Activated gamma-delta T cell treated with Interleukin-2 at 50 U/mL for 16 hours (primary cell): Measurements from ENCODE around the gene FBXO36.

Source experiments
- DNase-seq: peaks from one replicate; pipeline ENCODE4 v3.0.0-alpha.2; 2020

The FBXO36 gene

DNA sequence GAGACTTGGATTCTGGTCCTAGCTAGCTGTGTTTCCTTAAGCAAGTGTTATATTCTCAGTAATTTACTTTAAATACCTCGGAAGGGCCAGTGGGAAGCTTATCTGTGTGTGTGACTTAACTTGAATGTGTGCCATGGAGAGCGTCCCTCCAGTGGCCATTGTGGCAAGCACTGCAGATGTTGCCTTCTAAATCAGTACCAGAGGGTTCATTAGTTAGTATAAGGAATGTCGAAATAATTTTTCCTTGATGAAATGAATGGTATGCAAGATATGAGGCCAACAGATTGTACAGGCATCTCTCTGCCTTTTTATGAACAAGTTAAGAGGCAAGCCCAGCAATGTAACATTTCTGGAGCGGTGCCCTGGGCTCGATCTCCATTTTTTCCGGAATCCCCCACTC lies 52.0 kb downstream of the FBXO36 start:
- no peak for DNase-seq

- DNase-seq, result no peak
Observed at GRCh38 chr2:229980431-229981184, 58.3 kb downstream of the FBXO36 start.

DNA sequence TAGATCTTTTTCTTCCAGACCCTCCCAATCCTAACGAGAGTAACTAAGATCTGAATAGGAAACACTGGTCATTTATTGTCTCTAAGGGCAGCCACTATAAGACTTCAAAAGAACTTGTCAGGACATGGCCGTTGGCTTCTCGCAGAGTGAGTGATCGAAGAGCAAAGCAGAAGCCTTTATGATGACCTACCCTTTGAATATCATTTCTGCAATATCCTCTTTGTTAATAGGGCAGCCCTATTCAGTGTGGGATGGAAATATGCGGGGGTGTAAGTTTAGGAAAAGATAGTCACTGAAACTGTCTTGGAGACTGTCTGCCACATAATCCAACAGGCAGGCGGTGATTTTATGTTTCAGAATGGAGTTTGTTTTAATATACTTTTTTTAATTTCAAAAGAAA lies 70.9 kb downstream of the FBXO36 start:
- no peak for DNase-seq

DNA sequence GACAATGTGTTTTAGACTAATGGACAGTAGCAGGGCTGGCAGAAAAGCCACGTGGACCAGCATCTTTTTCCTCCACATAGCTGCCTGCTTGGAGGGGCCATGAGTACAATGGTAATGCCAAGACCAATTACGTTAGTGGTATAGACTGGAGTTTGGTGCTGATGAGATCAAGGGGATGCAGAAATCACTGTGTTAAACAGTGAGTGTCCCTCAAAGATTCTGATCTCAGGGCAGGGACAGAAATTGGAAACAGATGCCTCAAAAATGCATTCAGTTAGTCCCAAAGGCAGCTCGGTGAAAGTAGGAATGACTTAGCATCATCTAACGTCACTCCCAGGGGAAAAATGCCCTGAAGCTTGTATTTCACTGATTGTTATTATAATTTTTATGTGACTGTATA lies 74.0 kb downstream of the FBXO36 start:
- no peak for DNase-seq

DNA sequence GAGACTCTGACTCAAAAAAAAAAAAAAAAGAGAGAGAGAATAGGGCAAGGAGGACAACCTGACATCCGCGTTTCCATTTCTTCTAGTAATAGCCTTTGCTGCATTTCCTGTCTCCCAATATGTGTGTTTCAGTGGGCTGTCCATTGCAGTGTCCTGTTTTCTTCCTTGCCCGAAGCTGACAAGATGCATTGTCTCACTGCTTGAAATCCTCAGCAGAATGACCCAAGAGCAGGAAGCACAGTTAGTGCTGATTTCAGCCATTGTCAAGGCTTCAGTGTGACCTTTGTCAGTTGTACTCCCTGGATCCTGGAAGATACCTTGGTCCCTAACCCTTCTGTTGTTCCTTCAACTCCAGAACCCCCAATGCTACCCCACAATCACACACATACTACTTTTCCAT lies 75.3 kb downstream of the FBXO36 start:
- DNase-seq, result no peak

DNA sequence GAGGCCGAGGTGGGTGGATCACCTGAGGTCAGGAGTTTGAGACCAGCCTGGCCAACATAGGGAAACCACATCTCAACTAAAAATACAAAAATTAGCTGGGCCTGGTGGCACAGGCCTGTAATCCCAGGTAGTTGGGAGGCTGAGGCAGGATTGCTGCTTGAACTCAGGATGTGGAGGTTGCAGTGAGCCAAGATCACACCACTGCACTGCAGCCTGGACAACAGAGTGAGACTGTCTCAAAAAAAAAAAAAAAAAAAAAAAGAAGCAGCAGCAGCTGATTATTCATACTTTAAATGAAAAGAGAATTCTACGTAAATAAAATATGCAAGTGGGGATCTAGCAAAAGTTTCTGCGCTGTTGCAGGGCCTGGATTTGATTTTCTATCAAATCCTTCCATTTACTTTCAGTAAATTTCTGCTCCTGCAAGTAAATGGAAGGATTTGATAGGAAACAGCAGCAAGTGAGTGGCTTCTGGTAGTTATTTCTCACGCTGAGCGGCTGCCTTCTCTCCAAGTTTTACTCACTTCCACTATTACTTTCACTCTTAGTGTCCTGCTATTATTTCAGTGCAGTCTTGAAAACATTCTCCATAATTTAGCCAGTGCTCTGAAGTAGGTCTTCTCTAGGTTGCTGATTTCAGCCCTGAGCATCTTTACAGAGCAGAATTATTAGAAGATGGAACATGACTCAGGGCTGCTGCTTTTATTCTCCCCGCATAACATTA lies 78.0 kb downstream of the FBXO36 start:
- no peak for DNase-seq

GRCh38 chr2:230007931-230008707 lies 85.8 kb downstream of the FBXO36 start:
- peak; percentile 81 for DNase-seq

DNA sequence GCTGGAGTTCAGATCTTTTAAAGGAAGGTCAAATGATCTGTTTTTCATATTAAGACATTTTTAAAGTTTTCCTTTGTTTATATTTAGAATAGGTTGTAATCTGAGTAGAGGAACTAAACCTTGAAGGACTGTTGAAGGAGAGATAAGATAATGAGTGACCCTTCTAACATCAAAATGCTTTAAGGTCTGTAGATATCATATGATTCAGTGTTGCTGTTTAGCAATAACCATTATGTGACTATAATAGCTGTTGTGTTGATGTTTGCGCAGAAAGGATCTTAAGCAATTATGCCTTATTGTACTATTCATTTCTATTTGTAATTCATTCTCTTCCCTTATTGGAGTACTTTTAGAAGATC lies 86.4 kb downstream of the FBXO36 start:
- no peak for DNase-seq

DNA sequence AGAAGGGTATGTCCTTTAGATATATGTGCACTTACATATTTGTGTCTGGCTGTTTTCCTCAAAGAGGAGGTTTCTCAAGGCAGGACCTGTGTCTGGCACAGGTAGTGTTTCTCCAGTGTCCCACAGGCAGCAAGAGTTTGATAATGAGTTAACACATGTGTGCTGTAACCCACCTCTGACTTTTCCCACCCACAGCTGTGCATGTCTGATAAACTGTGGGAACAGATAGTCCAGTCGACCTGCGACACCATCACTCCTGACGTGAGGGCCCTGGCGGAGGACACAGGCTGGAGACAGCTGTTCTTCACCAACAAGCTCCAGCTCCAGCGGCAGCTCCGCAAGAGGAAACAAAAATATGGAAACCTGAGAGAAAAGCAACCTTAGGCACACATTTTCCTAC lies 88.2 kb downstream of the FBXO36 start:
- DNase-seq, result no peak

GRCh38 chr2:230011617-230012016 lies 89.3 kb downstream of the FBXO36 start:
- DNase-seq, result no peak

- DNase-seq, result no peak
Observed at GRCh38 chr2:230012267-230012884, 90.1 kb downstream of the FBXO36 start.

DNA sequence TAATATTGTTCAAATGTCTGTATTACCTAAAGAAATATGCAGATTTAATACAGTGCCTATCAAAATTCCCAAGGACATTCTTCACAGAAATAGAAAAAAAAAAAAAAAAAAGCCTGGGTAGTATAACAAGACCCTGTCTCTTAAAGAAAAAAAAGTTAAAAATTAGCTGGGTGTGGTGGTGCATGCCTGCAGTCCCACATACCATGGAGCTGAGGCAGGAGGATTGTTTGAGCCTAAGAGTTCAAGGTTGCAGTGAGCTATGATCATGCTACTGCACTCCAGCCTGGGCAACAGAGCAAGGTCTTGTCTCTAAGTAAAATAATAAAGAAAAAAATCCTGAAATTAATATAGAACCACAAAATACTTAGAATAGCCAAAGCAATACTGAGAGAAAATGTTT lies 94.5 kb downstream of the FBXO36 start:
- DNase-seq, result no peak

DNA sequence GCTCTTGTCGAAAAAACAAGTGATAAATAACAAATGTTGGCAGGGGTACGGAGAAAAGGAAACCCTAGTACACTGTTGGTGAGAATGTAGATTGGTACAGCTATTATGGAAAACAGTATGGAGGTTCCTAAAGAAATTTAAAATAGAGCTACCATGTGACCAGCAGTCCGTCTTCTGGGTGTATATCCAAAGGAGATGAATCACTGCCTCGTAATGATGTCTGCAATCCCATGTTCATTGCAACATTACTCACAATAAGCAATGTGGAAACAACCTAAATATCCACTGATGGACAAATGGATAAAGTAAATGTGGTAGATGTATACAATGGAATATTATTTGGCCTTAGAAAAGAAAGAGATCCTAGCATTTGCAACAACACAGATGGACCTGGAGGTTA lies 95.8 kb downstream of the FBXO36 start:
- DNase-seq, result no peak

DNA sequence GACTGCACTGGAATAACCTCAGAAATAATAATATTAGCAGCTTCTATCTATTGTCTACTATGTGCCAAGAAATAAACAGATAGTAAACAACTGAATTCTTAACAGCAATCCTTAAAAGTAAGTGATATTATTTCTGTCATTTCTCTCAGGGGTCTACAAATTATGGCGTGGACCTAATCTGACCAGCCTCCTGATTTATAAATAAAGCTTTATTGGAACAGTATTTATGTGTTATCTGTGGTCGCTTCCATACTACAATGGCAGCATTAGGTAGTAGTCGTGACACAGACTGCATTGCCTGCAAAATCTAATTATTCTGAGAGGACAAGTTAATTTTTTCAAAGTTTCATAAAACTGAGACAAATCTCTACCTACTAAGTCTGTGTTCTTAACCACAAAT lies 97.4 kb downstream of the FBXO36 start:
- DNase-seq, result no peak

DNA sequence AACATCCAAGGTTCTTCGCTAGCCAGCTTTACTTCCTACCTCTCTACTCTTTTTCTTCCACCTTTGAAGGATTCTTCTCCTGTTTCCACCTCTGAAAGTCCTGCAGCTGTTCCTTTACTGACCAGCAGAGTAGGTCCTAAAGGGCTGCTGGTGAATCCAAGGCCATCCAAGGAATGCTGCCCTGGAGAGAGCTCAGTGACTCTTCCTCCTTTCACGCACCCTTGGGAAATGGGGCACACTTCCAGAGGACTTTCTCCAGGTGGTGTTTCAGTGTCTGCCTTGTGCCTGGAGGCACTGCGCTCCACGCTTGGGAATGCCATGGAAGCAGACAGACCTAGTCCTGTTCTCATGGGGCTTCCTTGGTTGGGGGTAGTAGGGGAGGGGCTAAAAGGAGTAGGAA lies 101.0 kb downstream of the FBXO36 start:
- no peak for DNase-seq

GRCh38 chr2:230042195-230042594 lies 119.9 kb downstream of the FBXO36 start:
- DNase-seq, result no peak

DNA sequence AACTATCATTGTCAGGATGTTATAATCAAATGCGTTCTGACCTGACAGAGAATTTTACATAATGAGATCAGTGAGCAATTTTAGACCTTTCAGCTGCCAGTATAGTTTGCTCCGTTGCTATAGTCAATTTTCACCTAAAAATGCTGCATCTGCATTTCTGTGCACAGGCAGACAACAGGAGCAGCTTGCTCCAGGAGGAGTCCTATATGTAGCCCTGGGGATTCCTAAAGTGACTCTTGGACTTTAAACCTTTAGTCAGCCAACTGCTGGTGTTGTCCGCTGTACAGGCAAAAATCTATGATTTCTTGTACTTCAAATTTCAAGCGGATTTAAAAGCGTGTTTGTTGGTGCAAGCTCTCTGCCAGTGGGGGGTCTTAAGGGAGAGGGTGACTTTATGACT lies 120.7 kb downstream of the FBXO36 start:
- DNase-seq, result no peak

GRCh38 chr2:230043461-230043860 lies 121.2 kb downstream of the FBXO36 start:
- no peak for DNase-seq

DNA sequence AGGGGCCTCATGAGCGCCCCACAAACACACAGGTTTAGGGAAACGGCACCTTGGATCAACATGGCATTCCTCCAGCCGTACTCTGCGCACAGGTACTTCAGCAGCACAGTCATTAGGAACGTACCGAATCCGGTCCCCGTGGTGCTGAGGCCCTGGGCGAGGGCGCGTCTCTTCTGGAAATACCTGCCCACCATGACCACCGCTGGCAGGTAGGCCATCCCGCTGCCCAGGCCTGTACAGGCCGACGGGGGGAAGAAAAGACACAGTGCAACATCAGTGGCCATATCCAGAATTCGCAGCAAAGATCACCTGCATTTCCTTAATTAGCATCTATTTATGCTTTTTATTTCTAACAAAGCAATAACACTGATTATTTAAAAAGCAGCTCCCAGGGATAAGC lies 124.2 kb downstream of the FBXO36 start:
- DNase-seq, result no peak

GRCh38 chr2:230048010-230048671 lies 125.8 kb downstream of the FBXO36 start:
- no peak for DNase-seq

DNA sequence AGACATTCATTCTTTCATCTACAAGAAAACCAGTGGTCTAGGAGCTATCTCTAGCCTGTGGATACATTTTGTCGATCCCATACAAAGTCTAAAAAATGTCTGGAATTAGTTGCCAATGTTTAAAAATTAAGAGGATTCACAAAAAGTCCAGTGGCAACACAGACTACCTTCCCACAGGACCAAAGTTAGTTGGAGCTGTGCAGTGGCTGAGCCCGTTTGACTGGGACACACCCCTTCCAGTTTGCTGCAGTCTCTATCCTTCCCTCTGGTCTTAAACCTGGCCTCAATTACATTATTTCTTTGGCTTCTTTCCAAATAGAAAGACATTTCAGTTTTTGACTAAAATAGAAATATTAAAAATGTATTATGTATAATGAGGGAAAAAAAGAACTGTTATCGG lies 127.8 kb downstream of the FBXO36 start:
- DNase-seq, result no peak

DNA sequence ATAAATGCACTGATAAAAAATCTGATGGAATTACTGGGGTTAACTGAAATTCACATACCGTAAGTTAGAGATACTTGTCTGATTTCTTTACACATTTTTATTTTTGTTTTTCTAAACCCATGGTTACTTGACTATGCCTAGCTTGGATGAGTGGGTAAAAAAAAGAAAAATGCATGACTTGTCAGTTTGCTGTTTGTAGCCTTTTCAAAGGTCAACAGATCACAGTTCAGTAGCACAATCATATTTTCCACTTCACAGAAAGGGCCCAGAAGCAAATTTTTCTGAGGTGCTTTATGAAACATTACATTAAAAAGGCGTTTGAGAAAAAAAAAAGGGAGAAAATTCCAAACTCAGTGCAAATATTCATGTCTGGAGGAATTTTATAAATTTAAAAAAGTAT lies 130.0 kb downstream of the FBXO36 start:
- DNase-seq, result no peak
